Karpas-422 (cell line): ENCODE results near the gene TFF2. TPM values are rescaled to one million over a fixed set of nuclear protein-coding genes. Genes with fewer than 3 reads are reported as not detected.

Experiments used
- DNase-seq: peaks from one replicate; pipeline ENCODE4 v3.0.0-alpha.2; 2015
- H2AFZ ChIP-seq: fragments of 200-600 bp; sonication (generic); 2 replicates; pipeline ENCODE4 v1.6.1; 2014; ENCODE audit warnings: antibody characterized with exemption, low read length, mixed read lengths
- H3K27ac ChIP-seq: fragments of 200-600 bp; sonication (generic); 2 replicates; pipeline ENCODE4 v1.5.1; 2014; ENCODE audit warnings: mild to moderate bottlenecking, low read length, moderate library complexity
- H3K27me3 ChIP-seq: fragments of 200-600 bp; sonication (generic); 2 replicates; pipeline ENCODE4 v1.6.1; 2014; ENCODE audit warnings: low read length, mixed read lengths
- H3K36me3 ChIP-seq: fragments of 200-600 bp; sonication (generic); 2 replicates; pipeline ENCODE4 v1.6.1; 2014; ENCODE audit warnings: low read length, mixed read lengths; ENCODE audit not compliant: insufficient read depth
- H3K4me1 ChIP-seq: fragments of 200-600 bp; sonication (generic); 2 replicates; pipeline ENCODE4 v1.6.1; 2014; ENCODE audit warnings: mild to moderate bottlenecking, low read length, mixed read lengths
- H3K4me2 ChIP-seq: fragments of 200-600 bp; sonication (generic); 2 replicates; pipeline ENCODE4 v1.6.1; 2014; ENCODE audit warnings: low read length, low read depth, mild to moderate bottlenecking; ENCODE audit not compliant: poor library complexity, severe bottlenecking
- H3K4me3 ChIP-seq: fragments of 200-600 bp; sonication (generic); 2 replicates; pipeline ENCODE4 v1.5.1; 2014; ENCODE audit warnings: mild to moderate bottlenecking, antibody characterized with exemption, low read length, mixed read lengths
- H3K79me2 ChIP-seq: fragments of 200-600 bp; sonication (generic); 2 replicates; pipeline ENCODE4 v1.6.1; 2014; ENCODE audit warnings: mild to moderate bottlenecking, low read length, mixed read lengths
- H3K9ac ChIP-seq: fragments of 200-600 bp; sonication (generic); 2 replicates; pipeline ENCODE4 v1.6.0; 2014; ENCODE audit warnings: low read length
- H3K9me2 ChIP-seq: fragments of 200-600 bp; sonication (generic), shearing (Covaris generic); replicated peaks from 2 replicates; pipeline ENCODE4 v1.6.0; 2014; ENCODE audit warnings: mild to moderate bottlenecking, low read length, moderate library complexity; ENCODE audit not compliant: insufficient read depth
- H3K9me3 ChIP-seq: fragments of 300-700, 200-600 bp; sonication (generic); 2 replicates; pipeline ENCODE4 v1.6.1; 2014; ENCODE audit warnings: low read length, mixed read lengths
- H4K20me1 ChIP-seq: fragments of 200-600 bp; sonication (generic); 2 replicates; pipeline ENCODE4 v1.6.1; 2014; ENCODE audit warnings: mild to moderate bottlenecking, antibody characterized with exemption, low read length, low read depth; ENCODE audit not compliant: insufficient read depth
- total RNA-seq: library from RNA; depleted of rRNA; stranded (reverse); fragments of >200 nt; shearing (Covaris generic); gene quantifications from 2 replicates; pipeline ENCODE4 v1.2.3, GENCODE V29; 2014; ENCODE audit warnings: low replicate concordance

Gene TFF2
- total RNA-seq, 1 experiment from 2014 or later = not detected

GRCh38 chr21:42343963-42344510 lies 6.8 kb downstream of the TFF2 start:
- no peak overlapping the region for H3K4me2 ChIP-seq
- DNase-seq = no peak
- no peaks in the 10 kb centered on the region for H3K79me2 ChIP-seq
- H3K27ac ChIP-seq = no peak overlapping the region
- H2AFZ ChIP-seq = no peak overlapping the region
- H3K9me3 ChIP-seq = no peaks in the 10 kb centered on the region
- H3K36me3 ChIP-seq = no peaks in the 10 kb centered on the region
- H3K4me1 ChIP-seq = no peaks in the 10 kb centered on the region
- no peaks in the 10 kb centered on the region for H4K20me1 ChIP-seq
- H3K9me2 ChIP-seq = no peaks in the 10 kb centered on the region
- H3K27me3 ChIP-seq = no peaks in the 10 kb centered on the region
- H3K9ac ChIP-seq = no peak overlapping the region
- no peak overlapping the region for H3K4me3 ChIP-seq

- Histone ChIP-seq H2AFZ (no peak overlapping the region), H4K20me1 (no peaks in the 10 kb centered on the region)
- DNase-seq = no peak
Measured at GRCh38 chr21:42343556-42343955, 7.2 kb downstream of the TFF2 start.

GRCh38 chr21:42343101-42343500 lies 7.7 kb downstream of the TFF2 start:
- Histone ChIP-seq H3K4me2 (no peak overlapping the region), H3K4me3 (no peak overlapping the region), H3K4me1 (no peaks in the 10 kb centered on the region), H2AFZ (no peak overlapping the region), H3K9me3 (no peaks in the 10 kb centered on the region), H3K9me2 (no peaks in the 10 kb centered on the region), H3K79me2 (no peaks in the 10 kb centered on the region), H3K36me3 (no peaks in the 10 kb centered on the region), H3K27ac (no peak overlapping the region), H3K9ac (no peak overlapping the region), H3K27me3 (no peaks in the 10 kb centered on the region), H4K20me1 (peaks cover 3% of the 10 kb centered on the region; the same call in 1 of the 2 replicates)
- DNase-seq = no peak

More at GRCh38 chr21:42343556-42343955, 7.2 kb downstream of the TFF2 start:
- Histone ChIP-seq H3K4me1 (no peaks in the 10 kb centered on the region), H3K4me2 (no peak overlapping the region), H3K27ac (no peak overlapping the region), H3K9me3 (no peaks in the 10 kb centered on the region), H3K27me3 (no peaks in the 10 kb centered on the region), H3K9me2 (no peaks in the 10 kb centered on the region), H3K36me3 (no peaks in the 10 kb centered on the region), H3K9ac (no peak overlapping the region), H3K4me3 (no peak overlapping the region), H3K79me2 (no peaks in the 10 kb centered on the region)

- no peaks in the 10 kb centered on the region for H3K79me2 ChIP-seq
- H3K9me2 ChIP-seq = no peaks in the 10 kb centered on the region
- H4K20me1 ChIP-seq = peaks cover 4% of the 10 kb centered on the region; the same call in 1 of the 2 replicates
- H3K4me1 ChIP-seq = no peaks in the 10 kb centered on the region
- DNase-seq = no peak
- H3K9ac ChIP-seq = no peak overlapping the region
- no peak overlapping the region for H2AFZ ChIP-seq
- H3K9me3 ChIP-seq = no peaks in the 10 kb centered on the region
- no peak overlapping the region for H3K4me3 ChIP-seq
- no peaks in the 10 kb centered on the region for H3K27me3 ChIP-seq
- H3K4me2 ChIP-seq = no peak overlapping the region
- no peak overlapping the region for H3K27ac ChIP-seq
- H3K36me3 ChIP-seq = no peaks in the 10 kb centered on the region
Measured at GRCh38 chr21:42341776-42342542, 8.8 kb downstream of the TFF2 start.

- no peak for DNase-seq
- Histone ChIP-seq H3K27me3 (no peaks in the 10 kb centered on the region), H3K9ac (no peak overlapping the region), H4K20me1 (peaks cover 4% of the 10 kb centered on the region; the same call in 1 of the 2 replicates), H3K36me3 (no peaks in the 10 kb centered on the region), H3K79me2 (no peaks in the 10 kb centered on the region), H3K9me3 (no peaks in the 10 kb centered on the region), H3K4me2 (no peak overlapping the region), H3K27ac (no peak overlapping the region), H3K4me1 (peaks cover 6% of the 10 kb centered on the region; the same call in 1 of the 2 replicates), H3K9me2 (no peaks in the 10 kb centered on the region), H3K4me3 (no peak overlapping the region), H2AFZ (no peak overlapping the region)
Measured at GRCh38 chr21:42340187-42341050, 10.4 kb downstream of the TFF2 start.

- Histone ChIP-seq H3K9ac (no peak overlapping the region), H2AFZ (no peak overlapping the region), H3K27me3 (no peaks in the 10 kb centered on the region), H3K9me3 (no peaks in the 10 kb centered on the region), H3K27ac (no peak overlapping the region), H3K9me2 (no peaks in the 10 kb centered on the region), H3K79me2 (no peaks in the 10 kb centered on the region), H4K20me1 (peaks cover 4% of the 10 kb centered on the region; the same call in 1 of the 2 replicates), H3K4me1 (peaks cover 6% of the 10 kb centered on the region; the same call in 1 of the 2 replicates), H3K4me3 (no peak overlapping the region), H3K36me3 (no peaks in the 10 kb centered on the region), H3K4me2 (no peak overlapping the region)
- DNase-seq = no peak
Measured at GRCh38 chr21:42338729-42339715, 11.8 kb downstream of the TFF2 start.

GRCh38 chr21:42337830-42338728 lies 12.7 kb downstream of the TFF2 start:
- H3K4me2 ChIP-seq = no peak overlapping the region
- H3K36me3 ChIP-seq = no peaks in the 10 kb centered on the region
- H3K4me3 ChIP-seq = no peak overlapping the region
- no peak overlapping the region for H3K9ac ChIP-seq
- H4K20me1 ChIP-seq = peaks cover 4% of the 10 kb centered on the region; the same call in 1 of the 2 replicates
- no peaks in the 10 kb centered on the region for H3K9me2 ChIP-seq
- peak; percentile 86 for DNase-seq
- no peak overlapping the region for H2AFZ ChIP-seq
- H3K9me3 ChIP-seq = no peaks in the 10 kb centered on the region
- no peaks in the 10 kb centered on the region for H3K27me3 ChIP-seq
- no peak overlapping the region for H3K27ac ChIP-seq
- H3K4me1 ChIP-seq = peaks cover 6% of the 10 kb centered on the region; the same call in 1 of the 2 replicates
- no peaks in the 10 kb centered on the region for H3K79me2 ChIP-seq
